GM19328 (cell line): ENCODE data around the gene COQ8B.

Experiments
- ATAC-seq: cut with Tn5 transposase; IDR thresholded peaks from one replicate; pipeline ENCODE4 v1.9.1; 2021; ENCODE audit warnings: mild to moderate bottlenecking, moderate library complexity; ENCODE audit not compliant: unreplicated experiment

Gene COQ8B

DNA sequence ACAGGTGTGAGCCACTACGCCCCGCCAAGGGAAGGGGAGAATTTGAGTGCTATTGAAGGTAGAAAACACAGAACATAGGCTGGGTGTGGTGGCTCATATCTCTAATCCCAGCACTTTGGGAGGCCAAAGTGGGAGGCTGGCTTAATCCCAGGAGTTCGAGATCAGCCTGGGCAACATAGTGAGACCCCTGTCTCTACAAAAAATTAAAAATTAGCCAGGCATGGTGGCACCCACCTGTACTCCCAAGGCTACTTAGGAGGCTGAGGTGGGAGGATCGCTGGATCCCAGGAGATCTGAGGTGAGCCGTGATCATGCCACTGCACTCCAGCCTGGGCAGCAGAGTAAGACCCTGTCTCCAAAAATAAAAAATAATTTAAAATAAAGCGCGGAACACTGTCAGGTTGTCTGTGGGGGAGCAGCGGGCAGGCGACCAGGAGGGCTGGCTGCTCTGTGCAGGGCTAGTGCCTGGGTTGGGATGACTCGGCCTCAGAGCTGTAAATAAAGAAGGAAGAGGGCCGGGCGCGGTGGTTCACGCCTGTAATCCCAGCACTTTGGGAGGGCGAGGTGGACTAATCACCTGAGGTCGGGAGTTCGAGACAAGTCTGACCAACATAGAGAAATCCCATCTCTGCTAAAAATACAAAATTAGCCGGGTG, 74.5 kb downstream of the COQ8B start:
- ATAC-seq: no peak
